Left ventricle myocardium inferior (tissue), 1 donor: ENCODE measurements around the gene NDUFB10. TPM values are rescaled to one million over a fixed set of nuclear protein-coding genes. Genes with fewer than 3 reads are reported as not detected.

Experiments used
- DNase-seq: peaks from one replicate; pipeline ENCODE4 v3.0.0-alpha.2; 2020
- H3K27ac ChIP-seq: fragments of 200-600 bp; replicated peaks from 2 replicates; pipeline ENCODE4 v1.8.0; 2021
- H3K27me3 ChIP-seq: fragments of 200-600 bp; 2 replicates; pipeline ENCODE4 v1.8.0; 2021; ENCODE audit warnings: low read depth
- H3K36me3 ChIP-seq: fragments of 200-600 bp; 2 replicates; pipeline ENCODE4 v1.8.0; 2021
- H3K4me1 ChIP-seq: fragments of 200-600 bp; 2 replicates; pipeline ENCODE4 v1.8.0; 2021
- H3K4me3 ChIP-seq: fragments of 200-600 bp; 2 replicates; pipeline ENCODE4 v1.8.0; 2021; ENCODE audit warnings: mild to moderate bottlenecking, moderate library complexity
- H3K9me3 ChIP-seq: fragments of 200-600 bp; replicated peaks from 2 replicates; pipeline ENCODE4 v1.8.0; 2021
- CTCF ChIP-seq: fragments of 200-600 bp; IDR thresholded peaks from 2 replicates; pipeline ENCODE4 v1.8.0; 2021; ENCODE audit warnings: antibody characterized with exemption, mild to moderate bottlenecking, borderline replicate concordance
- intact Hi-C: fragments of 100-400 bp; cut with micrococcal nuclease; formaldehyde crosslinking; loops from one replicate; pipeline ENCODE4 v1.11.0; 2022
- total RNA-seq: library from RNA; stranded (reverse); fragmentation: NEBNext Ultra II Directional; extraction: Animal tissue kit (Norgen Biotek cat#: 25700); gene quantifications from one replicate; pipeline ENCODE4 v1.2.1, GENCODE V29; 2021
- donor health status: DM: no; HTN: yes; CAD: no; lungs with severe emphysema.

Gene NDUFB10
- total RNA-seq, 1 donor from 2014 or later, result 601 TPM

- TF ChIP-seq CTCF, result no peak
- DNase-seq, result no peak
- H3K27ac ChIP-seq, result peak overlapping the region; percentile 40
Measured at GRCh38 chr16:1991588-1991947, 32.2 kb downstream of the NDUFB10 start.

GRCh38 chr16:1991948-1992703 lies 32.8 kb downstream of the NDUFB10 start:
- peak overlapping the region; percentile 40 for H3K27ac ChIP-seq
- peaks cover 44% of the 10 kb centered on the region for H3K27me3 ChIP-seq
- H3K4me1 ChIP-seq, result peaks cover 31% of the 10 kb centered on the region
- peaks cover 4% of the 10 kb centered on the region for H3K9me3 ChIP-seq
- intact Hi-C loops, result no loop called here
- DNase-seq, result peak; percentile 95
- no peak for TF ChIP-seq CTCF
- H3K36me3 ChIP-seq, result peaks cover 8% of the 10 kb centered on the region
- H3K4me3 ChIP-seq, result peak overlapping the region; percentile 66

More at GRCh38 chr16:1991588-1991947, 32.2 kb downstream of the NDUFB10 start:
- peaks cover 4% of the 10 kb centered on the region for H3K9me3 ChIP-seq
- peaks cover 47% of the 10 kb centered on the region for H3K27me3 ChIP-seq
- H3K36me3 ChIP-seq, result peaks cover 8% of the 10 kb centered on the region
- peaks cover 31% of the 10 kb centered on the region for H3K4me1 ChIP-seq
- H3K4me3 ChIP-seq, result peak overlapping the region; percentile 66
- intact Hi-C loops, result no loop called here

DNA sequence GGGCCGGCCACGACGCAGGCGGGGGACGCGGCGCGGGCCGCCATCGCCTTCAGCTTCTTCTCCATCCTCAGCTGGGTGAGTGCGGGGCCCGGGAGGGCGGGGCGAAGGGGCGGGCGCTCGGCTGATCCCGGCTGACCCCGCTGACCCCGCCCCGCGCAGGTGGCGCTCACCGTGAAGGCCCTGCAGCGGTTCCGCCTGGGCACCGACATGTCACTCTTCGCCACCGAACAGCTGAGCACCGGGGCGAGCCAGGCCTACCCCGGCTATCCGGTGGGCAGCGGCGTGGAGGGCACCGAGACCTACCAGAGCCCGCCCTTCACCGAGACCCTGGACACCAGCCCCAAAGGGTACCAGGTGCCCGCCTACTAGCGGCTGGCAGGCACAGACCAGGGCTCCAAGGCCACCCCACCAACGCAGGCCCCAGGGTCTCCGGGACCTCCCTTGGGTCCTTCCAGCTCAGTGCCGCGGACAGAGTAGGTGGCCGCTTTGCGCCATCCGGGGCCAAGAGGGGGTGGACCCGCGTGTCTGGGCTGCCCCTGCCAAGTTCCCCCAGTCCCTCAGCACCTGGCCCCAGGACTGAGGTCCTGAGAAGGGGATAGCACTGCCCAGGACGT lies 33.5 kb downstream of the NDUFB10 start:
- peaks cover 31% of the 10 kb centered on the region for H3K4me1 ChIP-seq
- H3K27ac ChIP-seq, result no peak overlapping the region
- H3K4me3 ChIP-seq, result peak overlapping the region; percentile 66
- intact Hi-C loops, result no loop called here
- peaks cover 40% of the 10 kb centered on the region for H3K27me3 ChIP-seq
- no peak for DNase-seq
- TF ChIP-seq CTCF, result no peak
- peaks cover 10% of the 10 kb centered on the region for H3K36me3 ChIP-seq
- H3K9me3 ChIP-seq, result peaks cover 4% of the 10 kb centered on the region

GRCh38 chr16:1993731-1994131 lies 34.4 kb downstream of the NDUFB10 start:
- H3K9me3 ChIP-seq, result peaks cover 4% of the 10 kb centered on the region
- peaks cover 31% of the 10 kb centered on the region for H3K4me1 ChIP-seq
- H3K27me3 ChIP-seq, result peaks cover 31% of the 10 kb centered on the region
- no peak for TF ChIP-seq CTCF
- H3K36me3 ChIP-seq, result peaks cover 19% of the 10 kb centered on the region
- H3K27ac ChIP-seq, result no peak overlapping the region
- DNase-seq, result no peak
- intact Hi-C loops, result no loop called here
- no peak overlapping the region for H3K4me3 ChIP-seq

- Histone ChIP-seq H3K4me1 (no peaks in the 10 kb centered on the region), H3K27ac (no peak overlapping the region), H3K4me3 (no peak overlapping the region), H3K27me3 (no peaks in the 10 kb centered on the region), H3K9me3 (no peaks in the 10 kb centered on the region), H3K36me3 (peaks cover 57% of the 10 kb centered on the region)
- TF ChIP-seq CTCF, result no peak
- DNase-seq, result no peak
- intact Hi-C loops, result no loop called here
Measured at GRCh38 chr16:1997494-1998359, 38.4 kb downstream of the NDUFB10 start.
